Common myeloid progenitor, CD34-positive (primary cell): ENCODE data around the gene SNPH.

Experiments
- CTCF ChIA-PET: fragments of 350-600 bp; sonication (Branson Sonifier 250); formaldehyde crosslinking; loops from one replicate; lab custom pipeline; 2021; ENCODE audit warnings: antibody characterized with exemption; lab: Charles Lee
- POLR2A ChIA-PET: fragments of 350-600 bp; sonication (Branson Sonifier 250); formaldehyde crosslinking; loops from one replicate; lab custom pipeline; 2021; ENCODE audit warnings: antibody characterized with exemption; lab: Charles Lee
- DNase-seq, 3 donors: peaks; one replicate each; pipeline versions ENCODE4 v3.0.0 to v3.0.0-alpha.2; 2013
- H3K27ac ChIP-seq, 2 experiments: 1 replicate in 1 of 2; 2 replicates in 1 of 2; pipeline ENCODE4 v1.7.0; 2013; ENCODE audit warnings: inconsistent platforms in 2 of 2, low read length in 2 of 2, mild to moderate bottlenecking in 2 of 2, low read depth in 1 of 2, moderate library complexity in 1 of 2; ENCODE audit not compliant: severe bottlenecking in 2 of 2, insufficient read depth in 1 of 2, poor library complexity in 1 of 2
- H3K27me3 ChIP-seq, 5 experiments: replicated peaks in 2 of 5; 1 replicate in 3 of 5; 2 replicates in 2 of 5; pipeline versions ENCODE4 v1.6.1 to v1.7.0; 2013; ENCODE audit warnings: low read length in 4 of 5, mild to moderate bottlenecking in 2 of 5, moderate library complexity in 2 of 5, inconsistent platforms in 1 of 5; ENCODE audit not compliant: insufficient read depth in 5 of 5, control insufficient read depth in 4 of 5
- H3K36me3 ChIP-seq, 4 experiments: 1 replicate in 2 of 4; 2 replicates in 2 of 4; pipeline versions ENCODE4 v1.6.1 to v1.7.0; 2013; ENCODE audit warnings: low read length in 3 of 4, control low read depth in 1 of 4, mild to moderate bottlenecking in 1 of 4; ENCODE audit not compliant: control insufficient read depth in 4 of 4, insufficient read depth in 4 of 4
- H3K4me1 ChIP-seq, 4 experiments: 1 replicate in 3 of 4; 2 replicates in 1 of 4; pipeline versions ENCODE4 v1.6.1 to v1.7.1; 2013; ENCODE audit warnings: low read length in 3 of 4, mild to moderate bottlenecking in 3 of 4, control low read depth in 1 of 4, inconsistent platforms in 1 of 4, moderate library complexity in 1 of 4; ENCODE audit not compliant: control insufficient read depth in 4 of 4, insufficient read depth in 4 of 4; ENCODE audit errors: control extremely low read depth in 1 of 4
- H3K4me3 ChIP-seq, 7 experiments: 1 replicate in 4 of 7; 2 replicates in 3 of 7; pipeline versions ENCODE4 v1.5.1 to v1.7.0; 2013; ENCODE audit warnings: mild to moderate bottlenecking in 7 of 7, low read length in 6 of 7, moderate library complexity in 6 of 7, inconsistent platforms in 2 of 7, low read depth in 2 of 7, control low read depth in 1 of 7; ENCODE audit not compliant: insufficient read depth in 4 of 7, control insufficient read depth in 1 of 7; ENCODE audit errors: extremely low read depth in 1 of 7
- H3K9me3 ChIP-seq, 5 experiments: 1 replicate in 4 of 5; 2 replicates in 1 of 5; pipeline versions ENCODE4 v1.6.1 to v1.7.1; 2013; ENCODE audit warnings: low read length in 4 of 5, mild to moderate bottlenecking in 2 of 5, inconsistent platforms in 1 of 5, low read depth in 1 of 5, moderate library complexity in 1 of 5; ENCODE audit not compliant: control insufficient read depth in 4 of 5, insufficient read depth in 2 of 5; ENCODE audit errors: control extremely low read depth in 1 of 5
- WGBS: methylation state at CpG from one replicate; pipeline ENCODE4 v1.1.5; 2013; ENCODE audit not compliant: insufficient coverage; 5-methylcytosine and 5-hydroxymethylcytosine counted together

Gene SNPH

DNA sequence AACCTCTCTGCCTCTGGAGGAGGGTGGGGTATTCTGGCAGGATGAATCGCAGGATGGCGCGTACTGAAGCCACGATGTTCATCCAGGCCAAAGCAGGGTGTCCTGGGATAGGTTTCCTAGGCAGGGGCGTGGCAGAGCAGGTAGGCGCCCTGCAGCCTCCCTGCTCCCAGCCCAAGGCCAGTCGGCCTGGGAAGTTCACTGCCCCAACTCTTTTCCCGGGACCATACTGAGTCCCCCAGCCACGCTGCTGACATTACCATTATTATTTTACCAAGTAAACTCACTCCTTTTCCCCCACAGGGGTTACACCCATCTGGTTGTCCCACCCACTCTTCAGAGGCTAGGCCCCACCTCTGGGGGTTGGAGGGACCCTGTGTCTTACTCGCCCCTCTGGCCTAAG is 41.1 kb downstream of the SNPH start:
- 93% methylated on average over 10 of the region's 10 CpGs for WGBS
- ChIA-PET CTCF (interaction anchor here (1.8 kb wide), 1 partner anchor 196 kb away, joined by 5 read pairs; no protein-coding TSS in a partner anchor), POLR2A (no interaction called here)
- Histone ChIP-seq H3K36me3 (no peaks in the 10 kb centered on the region), H3K4me3 (no peak overlapping the region), H3K27ac (no peak overlapping the region), H3K9me3 (no peaks in the 10 kb centered on the region), H3K27me3 (no peaks in the 10 kb centered on the region), H3K4me1 (no peaks in the 10 kb centered on the region)
- DNase-seq, result no peak

DNA sequence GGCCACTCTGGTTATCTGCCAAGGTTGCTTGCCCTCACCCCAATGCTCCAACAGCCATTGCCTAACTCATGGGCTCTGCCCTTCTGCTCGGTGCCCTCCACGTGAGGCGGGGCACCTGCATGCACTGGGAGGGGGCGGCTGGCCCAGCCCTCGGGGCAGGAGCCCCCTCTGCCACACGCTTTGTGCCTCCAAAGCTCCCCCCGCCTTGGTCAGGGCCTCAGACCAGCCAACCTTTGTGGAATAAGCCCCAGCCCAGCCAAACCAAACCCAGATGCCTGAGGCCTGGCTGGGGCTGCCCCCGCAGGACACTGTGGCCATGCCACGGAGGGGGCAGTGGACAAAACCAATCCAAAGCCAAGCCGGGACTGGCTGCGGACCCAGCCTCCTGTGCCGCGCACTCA is 41.5 kb downstream of the SNPH start:
- Histone ChIP-seq H3K27me3 (no peaks in the 10 kb centered on the region), H3K27ac (no peak overlapping the region), H3K4me3 (no peak overlapping the region), H3K9me3 (no peaks in the 10 kb centered on the region), H3K36me3 (no peaks in the 10 kb centered on the region), H3K4me1 (no peaks in the 10 kb centered on the region)
- DNase-seq, result no peak
- WGBS, result 96% methylated on average over 13 of the region's 13 CpGs
- CTCF ChIA-PET, result interaction anchor here (1.4 to 1.8 kb wide), 2 partner anchors 196 to 199 kb away, joined by 3 to 5 read pairs; no protein-coding TSS in a partner anchor
- POLR2A ChIA-PET, result no interaction called here

DNA sequence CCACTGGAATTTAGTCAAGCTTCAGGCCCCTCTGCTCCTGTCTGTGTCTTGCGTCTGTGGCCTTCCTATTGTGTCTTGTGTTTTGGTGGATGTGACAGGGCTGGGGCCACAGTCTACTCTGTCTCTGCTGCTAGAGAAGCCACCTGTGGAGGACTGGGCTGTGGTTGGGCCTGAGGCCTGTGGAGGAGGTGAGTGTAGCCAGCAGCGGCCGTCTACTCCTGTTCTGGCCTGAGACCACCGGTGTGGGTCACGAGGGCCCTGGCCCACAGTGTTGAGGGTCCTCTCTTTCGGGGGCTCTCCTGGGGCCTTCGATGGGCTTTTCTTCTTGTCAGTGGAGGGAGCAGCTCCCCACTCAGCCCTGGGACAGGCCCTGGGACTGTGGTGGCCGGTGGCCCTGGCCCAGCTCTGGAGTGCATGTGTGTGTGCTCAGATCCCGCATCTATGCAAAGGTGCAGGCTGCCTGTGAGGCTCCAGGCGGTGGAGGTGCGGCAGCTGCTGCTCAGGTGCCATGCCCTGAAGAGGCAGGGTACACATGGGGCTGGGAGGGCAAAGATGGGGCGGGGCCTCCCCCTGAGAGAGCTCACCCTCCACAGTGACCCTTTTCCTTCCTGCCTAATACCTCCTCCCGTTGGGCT is 42.1 kb downstream of the SNPH start:
- ChIA-PET CTCF (interaction anchor here (0.9 to 1.8 kb wide), 4 partner anchors 19 to 200 kb away, joined by 3 to 5 read pairs (median 4); no protein-coding TSS in a partner anchor), POLR2A (no interaction called here)
- 89% methylated on average over 8 of the region's 13 CpGs for WGBS

DNA sequence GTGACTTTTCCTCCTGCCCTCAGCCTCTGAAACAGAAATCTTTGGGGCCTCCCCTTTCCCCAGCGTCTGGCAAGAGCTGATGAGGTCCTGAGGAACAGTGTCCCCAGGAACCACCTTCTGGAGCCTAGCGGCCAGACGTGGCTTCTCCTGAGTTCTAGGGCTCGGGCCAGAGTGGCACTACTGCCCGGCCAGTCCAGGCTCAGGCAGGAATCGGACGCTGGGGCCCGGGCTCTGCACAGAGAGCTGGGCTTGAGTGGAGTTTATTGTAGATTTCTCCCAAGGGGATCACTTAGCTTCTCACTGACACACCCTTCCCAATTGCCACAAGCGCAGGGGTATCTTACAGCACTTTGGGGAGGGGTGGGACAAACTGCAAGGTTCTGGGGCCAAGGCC is 42.6 kb downstream of the SNPH start:
- Histone ChIP-seq H3K27me3 (no peaks in the 10 kb centered on the region), H3K4me1 (peaks cover 0 to 5% (median 2%) of the 10 kb centered on the region in 4 experiments), H3K36me3 (no peaks in the 10 kb centered on the region), H3K27ac (no peak overlapping the region), H3K9me3 (no peaks in the 10 kb centered on the region), H3K4me3 (no peak overlapping the region)
- WGBS, result 96% methylated on average over 6 of the region's 9 CpGs
- DNase-seq, result no peak
- POLR2A ChIA-PET, result no interaction called here
- CTCF ChIA-PET, result interaction anchor here (0.9 to 1.8 kb wide), 5 partner anchors 19 to 201 kb away, joined by 3 to 7 read pairs (median 4); no protein-coding TSS in a partner anchor

More for the DNA sequence above, 42.1 kb downstream of the SNPH start:
- no peak for DNase-seq
- Histone ChIP-seq H3K27me3 (no peaks in the 10 kb centered on the region), H3K4me3 (no peak overlapping the region), H3K27ac (no peak overlapping the region), H3K36me3 (no peaks in the 10 kb centered on the region), H3K4me1 (peaks cover 0 to 1% (median under 1%) of the 10 kb centered on the region in 4 experiments), H3K9me3 (no peaks in the 10 kb centered on the region)

DNA sequence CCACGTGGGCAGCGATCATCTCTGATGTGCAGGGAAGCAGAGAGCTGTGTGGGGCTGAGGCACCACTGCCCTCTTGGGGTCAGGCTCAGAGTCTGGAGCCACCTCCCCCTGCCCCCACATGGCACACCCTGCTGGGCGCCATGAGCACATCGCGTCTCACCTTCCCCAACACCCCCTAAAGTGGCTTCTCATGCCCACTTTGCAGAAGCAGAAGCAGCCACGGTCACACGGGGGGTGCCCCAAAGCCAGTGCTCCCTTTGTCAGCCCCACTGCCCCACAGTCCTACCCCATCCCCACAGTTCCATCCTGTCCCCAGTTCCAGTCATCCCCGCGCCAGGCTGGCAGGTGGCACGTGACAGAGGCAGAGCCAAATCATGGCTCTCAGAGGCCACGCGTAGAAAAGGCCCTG is 43.3 kb downstream of the SNPH start:
- WGBS, result 91% methylated on average over 6 of the region's 12 CpGs
- no peak for DNase-seq
- H3K27me3 ChIP-seq, result no peaks in the 10 kb centered on the region
- H3K36me3 ChIP-seq, result no peaks in the 10 kb centered on the region
- CTCF ChIA-PET, result interaction anchor here (0.9 to 1.7 kb wide), 6 partner anchors 13 to 129 kb away, joined by 3 to 7 read pairs (median 5); no protein-coding TSS in a partner anchor
- H3K27ac ChIP-seq, result no peak overlapping the region
- POLR2A ChIA-PET, result no interaction called here
- no peak overlapping the region for H3K4me3 ChIP-seq
- H3K9me3 ChIP-seq, result no peaks in the 10 kb centered on the region
- peaks cover 0 to 8% (median 4%) of the 10 kb centered on the region in 4 experiments for H3K4me1 ChIP-seq

DNA sequence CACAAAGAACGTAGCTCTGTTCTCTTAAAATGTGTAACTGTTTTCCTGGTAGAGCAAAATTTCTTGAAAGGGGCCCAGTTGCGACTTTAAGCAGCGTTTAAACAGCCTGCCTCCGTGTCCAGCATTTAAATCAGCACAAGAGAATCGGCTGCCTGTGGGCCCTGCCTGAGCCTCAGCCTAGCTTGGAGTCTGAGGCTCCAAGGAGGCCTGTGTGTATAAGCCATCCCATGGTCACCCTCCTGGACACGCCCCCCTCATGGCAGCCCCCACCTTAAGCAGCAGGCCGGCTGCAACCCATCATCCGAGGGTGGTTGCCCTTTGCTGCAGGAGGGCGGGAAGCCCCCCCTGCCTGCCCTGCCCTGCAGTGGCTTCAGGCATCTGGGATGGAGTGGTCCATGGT is 44.0 kb downstream of the SNPH start:
- no peak overlapping the region for H3K27ac ChIP-seq
- H3K27me3 ChIP-seq, result no peaks in the 10 kb centered on the region
- POLR2A ChIA-PET, result no interaction called here
- CTCF ChIA-PET, result interaction anchor here (1.2 to 1.7 kb wide), 4 partner anchors 12 to 128 kb away, joined by 5 to 7 read pairs (median 6); no protein-coding TSS in a partner anchor
- WGBS, result 98% methylated on average over 7 of the region's 9 CpGs
- H3K4me3 ChIP-seq, result no peak overlapping the region
- no peaks in the 10 kb centered on the region for H3K9me3 ChIP-seq
- DNase-seq, result no peak
- H3K4me1 ChIP-seq, result peaks cover 0 to 8% (median 4%) of the 10 kb centered on the region in 4 experiments
- H3K36me3 ChIP-seq, result no peaks in the 10 kb centered on the region

DNA sequence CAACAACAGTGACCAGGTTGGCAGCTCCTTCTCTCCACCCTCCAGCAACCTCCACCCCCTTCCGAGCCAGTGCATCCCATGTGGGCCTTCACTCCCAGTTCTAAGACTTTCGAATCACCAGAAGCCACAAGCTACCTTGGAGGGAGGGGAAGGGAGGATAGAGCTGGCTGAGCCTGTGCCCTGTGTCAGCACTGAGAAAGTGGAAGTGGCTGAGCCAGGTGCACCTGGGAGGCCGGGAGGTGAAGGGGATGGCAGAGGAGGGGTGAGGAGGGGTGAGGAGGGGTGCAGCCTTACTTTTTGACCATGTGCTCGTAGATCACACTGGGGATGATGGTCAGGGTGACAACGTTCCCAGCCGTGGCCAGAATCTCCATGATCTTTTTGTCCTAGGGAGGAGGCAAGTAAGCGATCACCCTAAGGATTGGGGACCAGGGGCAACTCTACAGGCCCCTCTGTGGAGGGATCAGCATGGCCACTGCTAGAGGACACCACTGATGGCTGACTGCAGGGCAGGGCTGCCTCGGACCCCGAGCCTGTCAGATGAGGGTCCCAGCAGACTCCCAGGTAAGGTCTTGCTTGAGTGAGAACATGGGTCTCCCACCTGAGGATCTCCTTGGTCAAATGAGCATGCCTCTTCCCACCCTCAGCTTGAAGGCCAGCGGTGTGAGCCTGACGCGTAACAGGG is 44.6 kb downstream of the SNPH start:
- H3K27ac ChIP-seq, result no peak overlapping the region
- no peaks in the 10 kb centered on the region for H3K27me3 ChIP-seq
- DNase-seq, result no peak
- H3K9me3 ChIP-seq, result no peaks in the 10 kb centered on the region
- H3K4me3 ChIP-seq, result no peak overlapping the region
- no peaks in the 10 kb centered on the region for H3K36me3 ChIP-seq
- POLR2A ChIA-PET, result no interaction called here
- 92% methylated on average over 9 of the region's 12 CpGs for WGBS
- H3K4me1 ChIP-seq, result peaks cover 0 to 8% (median 4%) of the 10 kb centered on the region in 4 experiments
- CTCF ChIA-PET, result interaction anchor here (1.2 to 1.7 kb wide), 4 partner anchors 12 to 128 kb away, joined by 5 to 7 read pairs (median 6); no protein-coding TSS in a partner anchor
